GM13977 (cell line): ENCODE measurements around the gene BACE1-AS.

Experiments used
- DNase-seq: peaks from one replicate; pipeline ENCODE4 v3.0.0; 2012; ENCODE audit warnings: low spot score
- CTCF ChIP-seq: IDR thresholded peaks from 2 replicates; pipeline ENCODE4 v1.5.1; 2012; ENCODE audit warnings: mild to moderate bottlenecking, control low read depth; ENCODE audit not compliant: insufficient read depth; ENCODE audit errors: extremely low read depth, missing control alignments
- in situ Hi-C: fragments of 300-500 bp; cut with MboI; formaldehyde crosslinking; loops from one replicate; pipeline ENCODE4 v1.12.0; 2022; ENCODE audit warnings: low sequenced_read_pairs, low pct_unique_long_range_greater_than_20kb, mixed read lengths, inconsistent platforms; ENCODE audit not compliant: unreplicated experiment

BACE1-AS gene

GRCh38 chr11:117287668-117288067 lies 3.5 kb upstream of the BACE1-AS start:
- in situ Hi-C loops: no loop called here
- TF ChIP-seq CTCF: no peak
- DNase-seq: no peak

- in situ Hi-C loops: loop anchor here (10.0 kb wide), 1 partner anchor 55 kb away; the partner anchor contains the start of genes PCSK7 and RNF214
- TF ChIP-seq CTCF: no peak
- DNase-seq: no peak
These were observed 1.4 kb upstream of the BACE1-AS start for GRCh38 chr11:117289795-117290194.

- no peak for DNase-seq
- in situ Hi-C loops: loop anchor here (10.0 kb wide), 1 partner anchor 58 kb away; the partner anchor contains the start of genes PCSK7 and RNF214
- TF ChIP-seq CTCF: no peak
These were observed 1.5 kb downstream of the BACE1-AS start for GRCh38 chr11:117292616-117293015.

GRCh38 chr11:117295438-117296137 lies 4.4 kb downstream of the BACE1-AS start:
- in situ Hi-C loops: loop anchor here (10.0 kb wide), 1 partner anchor 61 kb away; the partner anchor contains the start of genes PCSK7 and RNF214
- no peak for DNase-seq
- no peak for TF ChIP-seq CTCF

GRCh38 chr11:117296881-117297280 lies 5.7 kb downstream of the BACE1-AS start:
- in situ Hi-C loops: loop anchor here (10.0 kb wide), 1 partner anchor 62 kb away; the partner anchor contains the start of genes PCSK7 and RNF214
- no peak for DNase-seq
- TF ChIP-seq CTCF: no peak

GRCh38 chr11:117298195-117298594 lies 7.0 kb downstream of the BACE1-AS start:
- in situ Hi-C loops: loop anchor here (10.0 kb wide), 1 partner anchor 63 kb away; the partner anchor contains the start of genes PCSK7 and RNF214
- DNase-seq: no peak
- no peak for TF ChIP-seq CTCF
